ENCODE measurements around the gene SMURF1. TPM values are rescaled to one million over a fixed set of nuclear protein-coding genes. Genes with fewer than 3 reads are reported as not detected.

SMURF1 gene
- total RNA-seq, 4 donors from 2014 or later = 16.4 to 36.2 (median 24.6) TPM

DNA sequence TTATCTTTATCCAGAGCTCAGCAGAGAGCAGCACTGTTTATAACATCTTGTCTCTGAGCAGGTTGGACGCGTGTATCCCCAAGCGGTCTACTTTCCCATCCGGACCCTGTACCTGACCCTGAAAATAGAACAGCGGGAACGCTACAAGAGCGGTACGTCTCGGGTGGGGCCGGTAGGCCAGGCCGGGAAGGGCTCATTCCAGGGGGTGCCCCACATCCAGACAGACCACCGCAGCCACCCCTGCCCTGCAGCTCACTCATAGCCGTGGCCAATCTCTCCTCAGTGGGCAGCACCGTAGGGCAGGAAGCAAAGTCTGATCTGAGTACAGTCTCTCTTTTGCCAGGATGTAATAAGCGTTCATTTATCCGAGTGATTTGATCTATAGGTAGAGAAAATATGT lies 151.8 kb downstream of the SMURF1 start:
- no peak overlapping the region for H3K27ac ChIP-seq
- no peak overlapping the region for H3K4me3 ChIP-seq
- H3K4me1 ChIP-seq = no peaks in the 10 kb centered on the region
- intact Hi-C loops (cut with DNase I) = no loop called here
- DNase-seq = no peak
- H3K36me3 ChIP-seq = peaks cover 30 to 100% (median 55%) of the 10 kb centered on the region in 3 donors
- 91 to 92% methylated on average over 8 of the region's 16 CpGs for WGBS, 2 donors
- no peak for TF ChIP-seq POLR2A (IDR thresholded peaks at IDR 0.05)
- TF ChIP-seq, protein P1, sequence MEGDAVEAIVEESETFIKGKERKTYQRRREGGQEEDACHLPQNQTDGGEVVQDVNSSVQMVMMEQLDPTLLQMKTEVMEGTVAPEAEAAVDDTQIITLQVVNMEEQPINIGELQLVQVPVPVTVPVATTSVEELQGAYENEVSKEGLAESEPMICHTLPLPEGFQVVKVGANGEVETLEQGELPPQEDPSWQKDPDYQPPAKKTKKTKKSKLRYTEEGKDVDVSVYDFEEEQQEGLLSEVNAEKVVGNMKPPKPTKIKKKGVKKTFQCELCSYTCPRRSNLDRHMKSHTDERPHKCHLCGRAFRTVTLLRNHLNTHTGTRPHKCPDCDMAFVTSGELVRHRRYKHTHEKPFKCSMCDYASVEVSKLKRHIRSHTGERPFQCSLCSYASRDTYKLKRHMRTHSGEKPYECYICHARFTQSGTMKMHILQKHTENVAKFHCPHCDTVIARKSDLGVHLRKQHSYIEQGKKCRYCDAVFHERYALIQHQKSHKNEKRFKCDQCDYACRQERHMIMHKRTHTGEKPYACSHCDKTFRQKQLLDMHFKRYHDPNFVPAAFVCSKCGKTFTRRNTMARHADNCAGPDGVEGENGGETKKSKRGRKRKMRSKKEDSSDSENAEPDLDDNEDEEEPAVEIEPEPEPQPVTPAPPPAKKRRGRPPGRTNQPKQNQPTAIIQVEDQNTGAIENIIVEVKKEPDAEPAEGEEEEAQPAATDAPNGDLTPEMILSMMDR (IDR thresholded peaks at IDR 0.05) = no peak
- H3K27me3 ChIP-seq = no peaks in the 10 kb centered on the region
- H3K9me3 ChIP-seq = no peaks in the 10 kb centered on the region

DNA sequence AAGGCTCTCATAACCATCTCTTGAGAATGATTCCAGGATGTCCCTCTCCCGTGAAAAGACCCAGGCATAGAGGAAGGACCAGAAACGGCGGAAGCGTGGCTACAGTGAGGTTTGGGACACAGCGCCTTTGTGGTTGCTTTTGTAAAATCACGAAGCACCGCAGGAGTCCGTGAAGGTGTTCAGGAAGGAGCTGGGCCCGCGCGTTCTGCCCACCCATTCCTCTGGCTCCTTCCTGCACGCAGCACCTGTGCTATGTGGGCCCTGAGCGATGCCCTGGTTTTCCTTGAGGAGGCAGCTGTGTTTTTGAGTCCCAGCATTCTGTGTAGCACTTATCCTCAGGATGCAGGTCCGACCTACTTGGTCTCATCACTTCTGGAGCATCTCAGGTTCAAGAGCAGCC lies 152.8 kb downstream of the SMURF1 start:
- peaks cover 30 to 100% (median 55%) of the 10 kb centered on the region in 3 donors for H3K36me3 ChIP-seq
- no peak overlapping the region for H3K4me3 ChIP-seq
- no peak for TF ChIP-seq POLR2A (IDR thresholded peaks at IDR 0.05)
- TF ChIP-seq, protein P1 (IDR thresholded peaks at IDR 0.05) = no peak
- intact Hi-C loops (cut with DNase I) = no loop called here
- no peaks in the 10 kb centered on the region for H3K27me3 ChIP-seq
- 82 to 95% methylated on average over 4 to 14 of the region's 14 CpGs for WGBS, 2 donors
- no peak for DNase-seq
- no peaks in the 10 kb centered on the region for H3K4me1 ChIP-seq
- no peaks in the 10 kb centered on the region for H3K9me3 ChIP-seq
- H3K27ac ChIP-seq = no peak overlapping the region

DNA sequence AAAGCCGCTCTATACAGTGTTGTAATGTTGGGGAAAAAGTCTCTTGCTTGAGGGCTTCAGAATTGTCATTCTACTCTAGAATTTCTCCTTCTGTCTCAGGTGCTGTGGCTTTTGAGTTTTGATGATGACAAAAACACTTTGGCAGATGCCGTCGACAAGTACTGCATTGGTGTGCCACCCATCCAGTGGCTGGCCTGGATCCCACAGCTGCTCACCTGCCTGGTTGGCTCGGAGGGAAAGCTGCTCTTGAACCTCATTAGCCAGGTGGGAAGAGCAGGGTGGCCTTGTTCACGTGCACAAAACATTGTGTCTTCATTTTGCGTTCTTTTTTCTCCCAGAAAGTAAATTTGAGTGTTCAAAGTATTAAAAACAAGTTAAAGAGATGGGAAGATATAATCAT lies 153.6 kb downstream of the SMURF1 start:
- no peak overlapping the region for H3K4me3 ChIP-seq
- H3K27me3 ChIP-seq = no peaks in the 10 kb centered on the region
- intact Hi-C loops (cut with DNase I) = no loop called here
- WGBS, 2 donors = 92 to 96% methylated on average over 6 of the region's 6 CpGs
- no peak overlapping the region for H3K27ac ChIP-seq
- H3K4me1 ChIP-seq = no peaks in the 10 kb centered on the region
- TF ChIP-seq, protein P1 (IDR thresholded peaks at IDR 0.05) = no peak
- no peak for TF ChIP-seq POLR2A (IDR thresholded peaks at IDR 0.05)
- peaks cover 30 to 100% (median 58%) of the 10 kb centered on the region in 3 donors for H3K36me3 ChIP-seq
- H3K9me3 ChIP-seq = no peaks in the 10 kb centered on the region
- DNase-seq = no peak

DNA sequence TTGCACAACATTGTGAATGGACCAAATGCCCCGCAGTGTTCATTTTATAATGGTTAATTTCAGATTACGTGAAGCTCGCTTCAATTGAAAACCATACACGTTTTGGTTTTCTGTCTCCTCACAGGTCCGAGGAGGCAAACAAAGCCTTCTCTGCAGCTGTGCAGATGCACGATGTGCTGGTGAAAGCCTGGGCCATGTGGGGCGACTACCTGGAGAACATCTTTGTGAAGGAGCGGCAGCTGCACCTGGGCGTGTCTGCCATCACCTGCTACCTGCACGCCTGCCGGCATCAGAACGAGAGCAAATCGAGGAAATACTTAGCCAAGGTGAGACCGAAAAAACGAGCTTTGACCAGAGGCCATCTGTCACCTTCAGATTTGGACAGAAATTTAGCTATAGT lies 155.3 kb downstream of the SMURF1 start:
- no peak overlapping the region for H3K27ac ChIP-seq
- intact Hi-C loops (cut with DNase I) = no loop called here
- no peak for DNase-seq
- H3K9me3 ChIP-seq = no peaks in the 10 kb centered on the region
- no peaks in the 10 kb centered on the region for H3K4me1 ChIP-seq
- H3K36me3 ChIP-seq = peaks cover 26 to 100% (median 54%) of the 10 kb centered on the region in 3 donors
- TF ChIP-seq, protein P1 (IDR thresholded peaks at IDR 0.05) = no peak
- no peak for TF ChIP-seq POLR2A (IDR thresholded peaks at IDR 0.05)
- 93 to 94% methylated on average over 12 to 15 of the region's 15 CpGs for WGBS, 2 donors
- no peaks in the 10 kb centered on the region for H3K27me3 ChIP-seq
- no peak overlapping the region for H3K4me3 ChIP-seq

DNA sequence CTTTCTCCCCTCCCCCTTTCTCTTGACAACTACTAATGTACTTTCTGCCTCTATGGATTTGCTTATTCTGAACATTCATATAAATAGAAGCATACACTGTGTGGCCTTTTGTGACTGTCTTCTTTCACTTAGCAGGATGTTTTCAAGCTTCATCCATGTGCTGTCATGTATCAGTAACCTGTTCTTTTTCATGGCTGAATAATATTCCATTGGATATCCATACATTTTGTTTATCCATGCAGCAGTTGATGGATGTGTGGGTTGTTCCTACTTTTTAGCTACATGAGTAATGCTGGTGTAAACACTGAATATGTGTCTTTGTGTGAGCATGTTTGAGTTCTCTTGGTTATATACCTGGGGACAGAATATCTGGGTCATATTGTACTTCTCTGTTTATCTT lies 158.0 kb downstream of the SMURF1 start:
- no peaks in the 10 kb centered on the region for H3K27me3 ChIP-seq
- no peak overlapping the region for H3K4me3 ChIP-seq
- no peak for DNase-seq
- no peak for TF ChIP-seq POLR2A (IDR thresholded peaks at IDR 0.05)
- TF ChIP-seq, protein P1 (IDR thresholded peaks at IDR 0.05) = no peak
- no peaks in the 10 kb centered on the region for H3K9me3 ChIP-seq
- intact Hi-C loops (cut with DNase I) = no loop called here
- no peaks in the 10 kb centered on the region for H3K4me1 ChIP-seq
- peaks cover 19 to 100% (median 50%) of the 10 kb centered on the region in 3 donors for H3K36me3 ChIP-seq
- H3K27ac ChIP-seq = no peak overlapping the region

All from esophagus squamous epithelium (tissue), 5 donors.